CD8-positive, alpha-beta memory T cell (primary cell): ENCODE results near the gene NOTUM. TPM values are rescaled to one million over a fixed set of nuclear protein-coding genes. Genes with fewer than 3 reads are reported as not detected.

ENCODE experiments used
- CTCF ChIA-PET: fragments of 350-600 bp; sonication (Branson Sonifier 250); formaldehyde crosslinking; loops from one replicate; lab custom pipeline; 2021; ENCODE audit warnings: antibody characterized with exemption; lab: Charles Lee
- POLR2A ChIA-PET: fragments of 350-600 bp; sonication (Branson Sonifier 250); formaldehyde crosslinking; loops from one replicate; lab custom pipeline; 2021; ENCODE audit warnings: antibody characterized with exemption; lab: Charles Lee
- DNase-seq, 5 donors: peaks; one replicate each; pipeline versions ENCODE4 v3.0.0 to v3.0.0-alpha.2; 2020 to 2022; ENCODE audit warnings: mixed read lengths in 1 of 5
- H3K27ac ChIP-seq: one replicate; pipeline ENCODE4 v1.7.0; 2013; ENCODE audit warnings: low read depth, mild to moderate bottlenecking, low read length, moderate library complexity
- H3K27me3 ChIP-seq: 2 replicates; pipeline ENCODE4 v1.7.0; 2013; ENCODE audit warnings: low read length, mild to moderate bottlenecking; ENCODE audit not compliant: insufficient read depth, poor library complexity, severe bottlenecking
- H3K36me3 ChIP-seq: 2 replicates; pipeline ENCODE4 v1.7.0; 2013; ENCODE audit warnings: mild to moderate bottlenecking, low read length, moderate library complexity; ENCODE audit not compliant: insufficient read depth
- H3K4me1 ChIP-seq: 2 replicates; pipeline ENCODE4 v1.7.0; 2013; ENCODE audit warnings: mild to moderate bottlenecking, low read length, moderate library complexity; ENCODE audit not compliant: insufficient read depth
- H3K4me3 ChIP-seq: 2 replicates; pipeline ENCODE4 v1.7.0; 2013; ENCODE audit warnings: mild to moderate bottlenecking, low read length
- H3K9me3 ChIP-seq: 2 replicates; pipeline ENCODE4 v1.7.0; 2013; ENCODE audit warnings: mild to moderate bottlenecking, low read length
- H3K27ac Mint-ChIP-seq, 8 donors: one replicate each; pipeline ENCODE4 v1.8.0; 2020 to 2021; ENCODE audit warnings: mixed read lengths in 8 of 8, mild to moderate bottlenecking in 6 of 8, inconsistent platforms in 3 of 8, moderate library complexity in 3 of 8
- H3K27me3 Mint-ChIP-seq, 2 donors: one replicate each; pipeline ENCODE4 v1.8.0; 2020 to 2021; ENCODE audit warnings: mixed read lengths in 2 of 2, mild to moderate bottlenecking in 1 of 2, moderate library complexity in 1 of 2
- H3K36me3 Mint-ChIP-seq, 3 donors: one replicate each; pipeline ENCODE4 v1.8.0; 2020 to 2021; ENCODE audit warnings: mixed read lengths in 3 of 3, inconsistent platforms in 1 of 3, mild to moderate bottlenecking in 1 of 3
- H3K4me1 Mint-ChIP-seq, 3 donors: one replicate each; pipeline ENCODE4 v1.8.0; 2020 to 2021; ENCODE audit warnings: mixed read lengths in 3 of 3, inconsistent platforms in 1 of 3, mild to moderate bottlenecking in 1 of 3
- H3K4me3 Mint-ChIP-seq, 7 donors: one replicate each; pipeline ENCODE4 v1.8.0; 2020 to 2021; ENCODE audit warnings: mixed read lengths in 7 of 7, mild to moderate bottlenecking in 6 of 7, moderate library complexity in 4 of 7, inconsistent platforms in 2 of 7
- H3K9me3 Mint-ChIP-seq, 5 donors: one replicate each; pipeline ENCODE4 v1.8.0; 2020 to 2022; ENCODE audit warnings: mixed read lengths in 5 of 5, mild to moderate bottlenecking in 3 of 5, moderate library complexity in 2 of 5, inconsistent platforms in 1 of 5
- polyA plus RNA-seq: library from polyadenylated mRNA; unstranded; fragments of 300-500 nt; fragmentation: Illumina TruSeq; gene quantifications from one replicate; pipeline ENCODE4 v1.2.3, GENCODE V29; 2021
- total RNA-seq, 2 experiments: library from RNA; stranded (reverse); gene quantifications; one replicate each; pipeline ENCODE4 v1.2.3, GENCODE V29; 2021

The NOTUM gene
- total and polyA plus RNA-seq, 3 experiments from 2014 or later = 0.33 to 0.35 TPM; not detected in 1

- ChIA-PET POLR2A (interaction anchor here (0.6 to 1.0 kb wide), 2 partner anchors 17 to 18 kb away, joined by 3 read pairs; partner anchors contain the start of gene MAFG), CTCF (no interaction called here)
- Histone ChIP-seq H3K27ac (peak overlapping the region; percentile 69), H3K36me3 (peaks cover 32% of the 10 kb centered on the region), H3K4me1 (peaks cover 16% of the 10 kb centered on the region), H3K27me3 (no peaks in the 10 kb centered on the region), H3K9me3 (no peaks in the 10 kb centered on the region), H3K4me3 (peak overlapping the region; percentile 68)
- Mint-ChIP-seq H3K36me3 (peaks cover 0 to 70% (median 6%) of the 10 kb centered on the region in 3 donors), H3K9me3 (no peaks in the 10 kb centered on the region), H3K27me3 (no peaks in the 10 kb centered on the region), H3K27ac (peak overlapping the region in 2 of 8 donors; percentile 39 to 88), H3K4me1 (peaks cover 2 to 29% (median 7%) of the 10 kb centered on the region in 3 donors), H3K4me3 (peak overlapping the region; percentile 84 to 89 (median 88))
- no peak for DNase-seq
Measured at GRCh38 chr17:81910840-81911276, 50.1 kb downstream of the NOTUM start.

GRCh38 chr17:81909966-81910839 lies 50.8 kb downstream of the NOTUM start:
- CTCF ChIA-PET = interaction anchor here (1.7 kb wide), 1 partner anchor 18 kb away, joined by 5 read pairs; the partner anchor contains the start of gene MAFG
- Mint-ChIP-seq H3K27me3 (no peaks in the 10 kb centered on the region), H3K9me3 (no peaks in the 10 kb centered on the region), H3K27ac (peak overlapping the region in 7 of 8 donors; percentile 38 to 88 (median 57)), H3K4me1 (peaks cover 0 to 27% (median 6%) of the 10 kb centered on the region in 3 donors), H3K36me3 (peaks cover 0 to 65% (median 6%) of the 10 kb centered on the region in 3 donors), H3K4me3 (peak overlapping the region; percentile 84 to 89 (median 88))
- DNase-seq = no peak
- POLR2A ChIA-PET = interaction anchor here (1.0 kb wide), 1 partner anchor 17 kb away, joined by 3 read pairs; the partner anchor contains the start of gene MAFG
- Histone ChIP-seq H3K4me1 (peaks cover 16% of the 10 kb centered on the region), H3K27ac (peak overlapping the region; percentile 69), H3K36me3 (peaks cover 26% of the 10 kb centered on the region), H3K9me3 (no peaks in the 10 kb centered on the region), H3K27me3 (no peaks in the 10 kb centered on the region), H3K4me3 (peak overlapping the region; percentile 68)

- CTCF ChIA-PET = interaction anchor here (1.7 kb wide), 1 partner anchor 19 kb away, joined by 5 read pairs; the partner anchor contains the start of gene MAFG
- Mint-ChIP-seq H3K4me1 (peaks cover 0 to 27% (median 6%) of the 10 kb centered on the region in 3 donors), H3K4me3 (peak overlapping the region in 3 of 7 donors; percentile 27 to 88 (median 33)), H3K9me3 (no peaks in the 10 kb centered on the region), H3K27ac (peak overlapping the region in 1 of 8 donors; percentile 46), H3K27me3 (no peaks in the 10 kb centered on the region), H3K36me3 (peaks cover 0 to 61% (median 6%) of the 10 kb centered on the region in 3 donors)
- H3K27me3 ChIP-seq = no peaks in the 10 kb centered on the region
- H3K9me3 ChIP-seq = no peaks in the 10 kb centered on the region
- no peak overlapping the region for H3K4me3 ChIP-seq
- DNase-seq = no peak
- no peak overlapping the region for H3K27ac ChIP-seq
- POLR2A ChIA-PET = no interaction called here
- peaks cover 16% of the 10 kb centered on the region for H3K36me3 ChIP-seq
- peaks cover 16% of the 10 kb centered on the region for H3K4me1 ChIP-seq
Measured at GRCh38 chr17:81909231-81909630, 51.8 kb downstream of the NOTUM start.

GRCh38 chr17:81908793-81909192 lies 52.2 kb downstream of the NOTUM start:
- Histone ChIP-seq H3K27ac (no peak overlapping the region), H3K4me3 (no peak overlapping the region), H3K4me1 (peaks cover 16% of the 10 kb centered on the region), H3K27me3 (no peaks in the 10 kb centered on the region), H3K9me3 (no peaks in the 10 kb centered on the region), H3K36me3 (peaks cover 12% of the 10 kb centered on the region)
- H3K9me3 Mint-ChIP-seq = no peaks in the 10 kb centered on the region
- POLR2A ChIA-PET = no interaction called here
- H3K27ac Mint-ChIP-seq = peak overlapping the region in 1 of 8 donors; percentile 57
- no peak overlapping the region for H3K4me3 Mint-ChIP-seq
- no peak for DNase-seq
- no peaks in the 10 kb centered on the region for H3K27me3 Mint-ChIP-seq
- H3K4me1 Mint-ChIP-seq = peaks cover 0 to 27% (median 6%) of the 10 kb centered on the region in 3 donors
- CTCF ChIA-PET = interaction anchor here (1.7 kb wide), 1 partner anchor 19 kb away, joined by 5 read pairs; the partner anchor contains the start of gene MAFG
- peaks cover 0 to 59% (median 6%) of the 10 kb centered on the region in 3 donors for H3K36me3 Mint-ChIP-seq

GRCh38 chr17:81907219-81908145 lies 53.5 kb downstream of the NOTUM start:
- POLR2A ChIA-PET = no interaction called here
- H3K36me3 Mint-ChIP-seq = peaks cover 0 to 48% (median 0%) of the 10 kb centered on the region in 3 donors
- H3K4me3 ChIP-seq = no peak overlapping the region

GRCh38 chr17:81906476-81907218 lies 54.3 kb downstream of the NOTUM start:
- Histone ChIP-seq H3K9me3 (no peaks in the 10 kb centered on the region), H3K4me3 (no peak overlapping the region), H3K27ac (no peak overlapping the region), H3K27me3 (peaks cover 2% of the 10 kb centered on the region), H3K4me1 (peaks cover 12% of the 10 kb centered on the region), H3K36me3 (no peaks in the 10 kb centered on the region)
- Mint-ChIP-seq H3K36me3 (peaks cover 0 to 40% (median 0%) of the 10 kb centered on the region in 3 donors), H3K9me3 (no peaks in the 10 kb centered on the region), H3K4me1 (peaks cover 0 to 14% (median 3%) of the 10 kb centered on the region in 3 donors), H3K27ac (no peak overlapping the region), H3K4me3 (no peak overlapping the region), H3K27me3 (no peaks in the 10 kb centered on the region)
- no peak for DNase-seq
- POLR2A ChIA-PET = interaction anchor here (0.9 kb wide), 1 partner anchor 10 kb away, joined by 3 read pairs; no protein-coding TSS in a partner anchor
- CTCF ChIA-PET = no interaction called here

More at GRCh38 chr17:81907219-81908145, 53.5 kb downstream of the NOTUM start:
- Histone ChIP-seq H3K36me3 (no peaks in the 10 kb centered on the region), H3K9me3 (no peaks in the 10 kb centered on the region), H3K27me3 (no peaks in the 10 kb centered on the region), H3K27ac (no peak overlapping the region), H3K4me1 (peaks cover 16% of the 10 kb centered on the region)
- Mint-ChIP-seq H3K27ac (no peak overlapping the region), H3K27me3 (no peaks in the 10 kb centered on the region), H3K4me1 (peaks cover 0 to 20% (median 4%) of the 10 kb centered on the region in 3 donors), H3K9me3 (no peaks in the 10 kb centered on the region), H3K4me3 (no peak overlapping the region)
- no peak for DNase-seq
- CTCF ChIA-PET = no interaction called here

GRCh38 chr17:81905993-81906392 lies 55.0 kb downstream of the NOTUM start:
- H3K9me3 Mint-ChIP-seq = no peaks in the 10 kb centered on the region
- H3K4me1 Mint-ChIP-seq = peaks cover 3 to 15% (median 6%) of the 10 kb centered on the region in 3 donors
- ChIA-PET CTCF (no interaction called here), POLR2A (interaction anchor here (0.9 kb wide), 1 partner anchor 10 kb away, joined by 3 read pairs; no protein-coding TSS in a partner anchor)
- no peak overlapping the region for H3K4me3 Mint-ChIP-seq
- no peaks in the 10 kb centered on the region for H3K36me3 ChIP-seq
- peaks cover 7% of the 10 kb centered on the region for H3K27me3 ChIP-seq
- H3K9me3 ChIP-seq = no peaks in the 10 kb centered on the region
- H3K36me3 Mint-ChIP-seq = peaks cover 0 to 40% (median 2%) of the 10 kb centered on the region in 3 donors
- no peak overlapping the region for H3K27ac Mint-ChIP-seq
- H3K4me3 ChIP-seq = no peak overlapping the region
- no peak for DNase-seq
- H3K4me1 ChIP-seq = peaks cover 10% of the 10 kb centered on the region
- H3K27ac ChIP-seq = no peak overlapping the region
- H3K27me3 Mint-ChIP-seq = peaks cover 4 to 5% of the 10 kb centered on the region in 2 donors
